Hematopoietic multipotent progenitor cell treated with erythropoietin and hydrocortisone succinate and interleukin-3 and kit ligand, for 8 days (in vitro differentiated cells): ENCODE results near the gene KCNQ4.

Source experiments
- DNase-seq: peaks from one replicate; pipeline ENCODE4 v3.0.0-alpha.2; 2015

The KCNQ4 gene

DNA sequence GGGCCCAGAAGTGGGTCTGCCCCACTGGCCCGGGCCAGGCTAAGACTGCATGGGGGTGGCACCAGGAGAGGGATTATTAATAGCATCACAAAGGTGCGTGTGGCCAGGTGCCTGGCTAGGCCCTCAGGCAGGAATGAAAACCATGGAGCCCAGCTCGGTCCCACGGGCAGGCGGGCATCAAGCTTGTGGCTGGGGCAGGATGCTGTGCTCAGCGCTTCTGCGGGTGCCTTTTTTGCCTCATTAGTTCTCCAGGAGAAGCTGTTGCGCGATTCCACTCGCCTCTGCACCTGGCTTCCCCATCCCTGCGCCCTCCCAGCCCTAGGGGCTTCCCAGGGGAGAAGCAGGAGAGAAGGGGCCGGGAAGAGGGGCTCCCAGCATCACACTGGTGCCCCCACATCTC lies 39.3 kb downstream of the KCNQ4 start:
- DNase-seq: no peak

DNA sequence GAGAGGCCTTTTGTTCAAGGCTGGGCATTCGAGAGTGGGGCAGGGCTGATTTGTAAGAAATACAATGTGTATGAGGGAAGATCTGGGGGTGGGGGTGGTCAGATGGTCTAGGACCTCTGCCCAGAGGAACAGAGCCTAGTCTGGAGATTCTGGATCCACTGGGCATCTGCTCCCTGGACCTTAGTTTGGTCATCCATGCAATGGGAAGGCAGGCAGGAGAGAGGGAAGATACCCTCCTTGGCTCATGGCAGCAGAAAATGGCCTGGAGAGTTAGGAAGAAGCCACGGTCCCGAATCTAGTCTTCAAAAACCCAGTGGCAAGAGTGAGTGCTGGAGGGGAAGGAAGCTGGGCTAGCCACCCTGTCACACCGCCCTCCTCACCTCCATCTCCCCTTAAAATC lies 39.8 kb downstream of the KCNQ4 start:
- no peak for DNase-seq

DNA sequence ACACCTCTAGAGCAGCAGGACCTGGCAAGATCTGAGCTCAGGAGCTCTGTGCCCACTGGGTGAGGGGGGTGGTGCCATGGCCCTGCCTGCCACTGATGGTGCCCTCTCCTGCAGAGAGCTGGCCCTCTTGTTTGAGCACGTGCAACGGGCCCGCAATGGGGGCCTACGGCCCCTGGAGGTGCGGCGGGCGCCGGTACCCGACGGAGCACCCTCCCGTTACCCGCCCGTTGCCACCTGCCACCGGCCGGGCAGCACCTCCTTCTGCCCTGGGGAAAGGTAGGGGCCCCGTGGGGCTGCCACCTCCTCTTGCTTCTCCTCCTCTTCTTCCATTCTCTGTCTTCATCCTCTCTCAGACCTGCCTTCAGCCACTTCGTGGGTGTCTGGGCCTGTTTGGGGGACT lies 40.4 kb downstream of the KCNQ4 start:
- no peak for DNase-seq

DNA sequence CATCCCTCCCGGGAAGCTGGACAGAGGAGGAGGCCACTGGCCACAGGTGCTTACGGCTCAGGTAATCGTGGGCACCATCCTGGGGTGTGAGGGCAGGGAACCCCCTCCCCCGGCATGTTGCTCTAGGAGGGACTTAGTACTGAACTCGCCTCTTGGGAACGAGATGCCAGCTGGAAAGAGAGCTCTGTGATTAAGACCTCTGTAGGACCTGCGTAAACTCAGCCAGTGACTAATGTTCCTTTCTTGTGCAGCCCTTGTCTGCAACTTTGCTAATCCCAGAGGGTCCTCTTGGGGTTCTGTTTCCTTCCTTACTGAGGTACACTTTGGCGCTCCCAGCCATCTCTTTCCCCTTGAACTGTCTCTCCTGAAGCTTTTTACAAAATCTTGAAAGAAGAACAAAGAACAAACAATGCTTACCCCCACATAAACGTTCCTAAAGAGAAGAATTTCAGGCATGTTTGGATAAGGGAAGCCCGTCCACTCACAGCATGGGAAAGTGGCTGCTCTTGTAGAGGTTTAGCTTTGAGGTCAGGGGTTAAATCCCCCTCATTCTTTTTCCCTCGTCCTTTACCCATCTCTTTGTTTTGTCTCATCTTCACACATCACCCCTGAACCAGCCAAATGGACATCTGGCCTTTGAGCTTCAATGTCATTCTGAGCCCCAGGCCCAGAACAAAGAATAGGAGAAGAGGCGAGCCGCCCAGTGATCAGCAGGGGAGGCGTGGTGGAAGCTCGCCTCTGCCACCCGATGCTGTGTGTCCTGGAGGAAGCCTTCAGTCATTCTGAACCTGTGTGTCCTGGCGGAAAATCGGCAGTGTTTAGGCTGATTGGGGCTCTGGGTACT lies 41.2 kb downstream of the KCNQ4 start:
- DNase-seq: no peak

DNA sequence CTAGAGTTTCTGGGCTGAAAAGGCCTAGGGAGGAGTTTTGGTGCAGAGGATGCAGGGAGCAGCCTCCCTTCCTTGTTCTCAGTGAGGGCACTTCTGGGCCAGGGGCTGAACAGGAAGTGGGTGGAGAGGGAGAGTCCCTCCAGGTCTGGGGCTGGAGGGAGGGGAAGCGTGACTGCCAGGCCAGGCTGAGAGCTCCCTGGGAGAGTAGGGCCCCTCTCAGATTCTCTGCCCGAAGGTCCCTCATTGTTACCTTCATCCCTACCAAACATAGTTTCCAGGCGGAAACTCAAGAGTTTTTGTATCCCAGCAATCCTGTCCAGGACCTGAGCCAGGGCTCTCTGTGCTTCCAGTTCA lies 41.8 kb downstream of the KCNQ4 start:
- no peak for DNase-seq

DNA sequence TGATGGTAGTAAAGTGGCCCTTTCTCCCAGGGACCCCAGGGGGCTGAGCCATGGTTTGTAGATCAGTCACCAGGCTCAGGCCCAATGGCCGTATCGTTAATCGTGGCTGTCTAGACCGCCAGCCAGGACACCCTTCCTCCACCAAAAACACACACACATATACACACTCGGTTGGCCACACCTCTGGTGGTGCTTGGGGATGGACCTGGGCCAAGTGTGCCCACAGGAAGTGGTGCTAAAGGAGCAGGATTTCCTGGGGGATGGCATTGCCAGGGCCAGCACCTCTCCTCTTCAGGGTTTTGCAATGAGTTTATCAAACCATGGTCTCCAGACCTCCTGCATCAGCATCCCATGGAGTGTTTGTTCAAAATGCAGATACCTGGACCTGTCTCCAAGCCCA lies 42.4 kb downstream of the KCNQ4 start:
- DNase-seq: peak; percentile 24

DNA sequence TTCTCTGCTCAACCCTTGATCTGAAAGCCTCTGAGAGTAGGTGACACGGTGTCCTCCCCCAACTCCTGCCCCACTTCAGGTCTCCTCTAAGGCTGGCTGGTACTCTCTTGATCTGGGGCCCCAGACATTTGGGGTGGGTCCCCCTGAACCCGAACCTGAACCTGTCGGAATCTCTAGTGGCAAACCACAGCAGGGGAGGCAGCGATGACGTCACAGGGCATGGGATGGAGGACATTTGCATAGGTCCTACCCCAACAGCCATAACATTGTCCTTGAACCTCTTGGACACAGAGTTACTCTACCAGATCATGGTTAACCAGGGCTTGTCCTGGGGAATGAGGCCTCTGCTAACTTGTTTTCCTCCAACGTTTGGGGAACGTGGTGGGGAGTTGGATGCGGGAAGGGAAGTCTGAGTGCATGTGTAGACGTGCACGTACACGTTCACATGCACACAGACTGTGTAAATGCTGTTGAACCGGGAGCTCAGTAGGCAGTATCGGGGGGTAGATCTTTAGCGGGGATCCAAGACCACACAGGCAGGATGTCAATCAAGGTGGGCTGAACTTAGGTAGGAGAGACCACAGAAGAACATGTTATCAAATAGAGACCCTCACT lies 46.2 kb downstream of the KCNQ4 start:
- no peak for DNase-seq

DNA sequence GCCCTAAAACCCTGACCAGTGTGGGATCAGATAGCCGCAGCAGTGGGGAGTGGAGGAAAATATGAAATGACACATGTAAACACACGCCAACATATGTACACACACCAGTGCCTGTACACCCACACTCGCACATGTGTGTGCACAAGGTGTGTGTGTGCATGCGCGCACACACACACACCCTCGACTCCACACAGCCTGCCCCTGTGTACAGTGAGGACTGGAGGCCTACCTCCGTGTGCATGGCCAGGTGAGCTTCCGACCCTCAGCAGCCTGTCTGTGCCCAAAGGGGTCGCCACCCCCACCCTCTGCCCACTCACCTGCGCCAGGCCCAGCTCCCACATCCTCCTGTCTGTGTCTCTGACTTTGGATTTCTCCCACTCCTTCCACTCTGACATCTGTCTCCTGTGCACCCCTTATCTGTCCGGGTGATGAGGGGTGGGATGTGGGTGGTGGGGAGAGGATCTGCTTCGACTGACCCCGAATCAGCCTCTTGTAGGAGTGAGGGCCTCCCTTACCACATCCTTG lies 46.9 kb downstream of the KCNQ4 start:
- no peak for DNase-seq

DNA sequence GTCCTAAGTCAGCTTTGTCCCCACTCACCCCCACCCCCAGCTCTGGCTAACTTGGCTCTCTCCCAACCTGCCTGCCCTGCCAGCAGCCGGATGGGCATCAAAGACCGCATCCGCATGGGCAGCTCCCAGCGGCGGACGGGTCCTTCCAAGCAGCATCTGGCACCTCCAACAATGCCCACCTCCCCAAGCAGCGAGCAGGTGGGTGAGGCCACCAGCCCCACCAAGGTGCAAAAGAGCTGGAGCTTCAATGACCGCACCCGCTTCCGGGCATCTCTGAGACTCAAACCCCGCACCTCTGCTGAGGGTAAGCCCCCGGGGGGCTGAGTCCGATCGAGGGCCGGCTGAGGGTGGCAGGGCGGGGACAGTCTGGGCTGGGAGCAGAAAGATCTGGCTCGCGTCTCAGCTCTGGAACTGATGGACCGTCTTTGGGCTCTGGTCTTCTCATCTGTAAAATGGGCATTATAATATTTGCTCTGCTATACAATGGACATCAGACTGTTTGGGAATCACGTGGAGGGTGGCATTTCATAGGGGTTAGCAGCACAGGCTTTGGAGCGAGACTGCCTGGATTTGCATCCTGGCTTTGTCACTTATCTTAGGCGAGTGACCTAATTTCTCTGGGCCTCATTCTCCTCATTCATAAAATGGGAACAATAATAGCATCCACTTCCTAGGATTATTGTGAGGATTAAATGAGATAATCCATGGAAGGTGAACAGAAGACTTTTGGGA lies 47.6 kb downstream of the KCNQ4 start:
- no peak for DNase-seq

DNA sequence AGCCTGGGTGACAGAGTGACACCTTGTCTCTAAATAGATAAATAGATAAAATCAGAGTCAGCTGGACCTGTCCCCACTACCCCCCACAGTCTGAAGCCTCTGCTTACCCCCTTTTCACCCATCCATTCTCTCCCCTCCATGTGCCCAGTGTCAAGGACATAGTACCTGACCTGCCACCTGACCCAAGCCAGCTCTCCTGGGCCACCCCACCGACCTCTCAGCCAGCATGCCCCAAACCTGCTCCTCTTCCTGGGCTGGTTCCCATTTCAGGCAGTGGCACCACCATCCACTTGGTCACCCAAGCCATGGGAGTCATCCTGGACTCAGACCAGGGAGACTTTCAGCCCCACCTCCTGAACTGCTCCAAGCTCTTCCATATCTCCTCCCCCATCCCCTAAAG lies 50.4 kb downstream of the KCNQ4 start:
- DNase-seq: no peak

DNA sequence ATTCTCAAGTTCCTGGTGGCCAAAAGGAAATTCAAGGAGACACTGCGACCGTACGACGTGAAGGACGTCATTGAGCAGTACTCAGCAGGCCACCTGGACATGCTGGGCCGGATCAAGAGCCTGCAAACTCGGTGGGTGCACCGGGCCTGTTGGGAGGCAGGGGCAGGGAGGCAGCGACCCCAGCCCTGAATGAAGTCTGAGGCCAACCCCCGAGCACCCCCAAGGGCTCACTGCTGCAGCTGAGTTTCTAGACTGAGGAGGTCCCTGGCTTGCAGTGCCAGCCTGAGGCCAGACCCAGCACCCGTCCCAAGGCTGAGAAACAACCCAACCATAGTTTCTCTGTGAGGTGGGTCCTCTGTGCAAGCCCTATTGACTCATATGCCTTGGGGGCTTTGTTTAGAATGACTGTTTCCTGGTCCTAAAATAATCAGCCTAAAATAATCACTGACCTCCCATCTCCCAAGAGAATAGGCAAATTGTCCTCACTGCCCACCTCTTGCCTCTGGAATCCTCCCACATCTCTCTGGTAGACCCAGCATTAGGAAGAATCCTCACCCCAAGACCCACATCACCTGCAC lies 51.5 kb downstream of the KCNQ4 start:
- DNase-seq: no peak

DNA sequence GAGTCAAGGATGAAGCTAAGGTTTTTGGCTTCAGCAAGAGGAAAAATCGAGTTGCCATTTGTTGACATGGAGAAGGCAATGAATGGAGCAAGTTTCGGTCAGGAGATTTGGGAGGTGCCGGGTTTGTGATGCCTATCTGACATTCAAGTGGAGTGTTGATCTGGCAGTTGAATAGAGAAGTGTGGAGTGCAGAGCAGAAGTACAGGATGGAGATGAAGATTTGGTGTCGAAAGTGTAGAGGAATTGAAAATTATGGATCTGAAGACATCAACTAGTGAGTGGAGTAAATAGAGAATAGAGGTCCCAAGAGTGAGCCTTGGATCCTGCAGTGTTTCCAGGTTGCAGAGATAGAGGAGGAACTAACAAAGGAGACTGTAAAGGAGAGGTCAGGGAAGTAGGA lies 52.7 kb downstream of the KCNQ4 start:
- no peak for DNase-seq

DNA sequence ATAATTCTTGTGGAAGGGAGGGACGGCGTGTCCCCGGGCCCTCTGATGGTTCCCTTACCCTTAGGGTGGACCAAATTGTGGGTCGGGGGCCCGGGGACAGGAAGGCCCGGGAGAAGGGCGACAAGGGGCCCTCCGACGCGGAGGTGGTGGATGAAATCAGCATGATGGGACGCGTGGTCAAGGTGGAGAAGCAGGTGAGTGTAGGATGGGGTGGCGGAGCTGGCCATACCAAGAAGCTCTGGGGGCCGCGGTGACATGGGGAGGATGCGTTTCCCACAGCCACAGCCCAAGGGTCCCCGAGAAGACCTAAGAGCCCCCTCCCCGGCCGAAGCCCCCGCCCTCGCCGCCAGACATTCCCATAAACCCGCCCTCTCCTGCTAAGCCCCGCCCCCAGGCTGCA lies 54.0 kb downstream of the KCNQ4 start:
- no peak for DNase-seq

DNA sequence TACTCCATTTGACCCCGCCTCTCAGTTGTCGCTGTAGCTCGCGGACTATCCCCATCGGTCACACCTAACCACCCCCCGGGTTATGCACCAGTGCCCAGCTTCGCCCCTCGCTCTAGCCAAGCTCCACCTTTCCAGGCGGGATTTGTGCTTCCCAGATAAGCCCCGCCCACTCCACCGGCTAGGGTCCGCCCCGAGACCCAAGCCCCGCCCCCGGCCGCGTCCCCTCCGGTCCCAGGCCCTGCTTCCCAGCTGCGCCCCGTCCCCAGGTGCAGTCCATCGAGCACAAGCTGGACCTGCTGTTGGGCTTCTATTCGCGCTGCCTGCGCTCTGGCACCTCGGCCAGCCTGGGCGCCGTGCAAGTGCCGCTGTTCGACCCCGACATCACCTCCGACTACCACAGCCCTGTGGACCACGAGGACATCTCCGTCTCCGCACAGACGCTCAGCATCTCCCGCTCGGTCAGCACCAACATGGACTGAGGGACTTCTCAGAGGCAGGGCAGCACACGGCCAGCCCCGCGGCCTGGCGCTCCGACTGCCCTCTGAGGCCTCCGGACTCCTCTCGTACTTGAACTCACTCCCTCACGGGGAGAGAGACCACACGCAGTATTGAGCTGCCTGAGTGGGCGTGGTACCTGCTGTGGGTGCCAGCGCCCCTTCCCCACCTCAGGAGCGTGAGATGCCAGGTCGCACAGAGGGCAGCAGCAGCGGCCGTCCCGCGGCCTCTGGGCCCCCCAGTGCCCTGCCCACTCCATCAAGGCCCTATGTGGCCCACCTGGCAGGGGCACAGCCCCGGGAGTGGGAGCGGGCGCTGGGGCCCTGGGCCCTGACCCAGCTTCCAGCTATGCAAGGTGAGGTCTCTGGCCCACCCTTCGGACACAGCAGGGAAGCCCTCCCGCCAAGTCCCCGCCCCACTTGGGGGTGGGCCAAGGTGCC lies 54.7 kb downstream of the KCNQ4 start:
- DNase-seq: no peak

DNA sequence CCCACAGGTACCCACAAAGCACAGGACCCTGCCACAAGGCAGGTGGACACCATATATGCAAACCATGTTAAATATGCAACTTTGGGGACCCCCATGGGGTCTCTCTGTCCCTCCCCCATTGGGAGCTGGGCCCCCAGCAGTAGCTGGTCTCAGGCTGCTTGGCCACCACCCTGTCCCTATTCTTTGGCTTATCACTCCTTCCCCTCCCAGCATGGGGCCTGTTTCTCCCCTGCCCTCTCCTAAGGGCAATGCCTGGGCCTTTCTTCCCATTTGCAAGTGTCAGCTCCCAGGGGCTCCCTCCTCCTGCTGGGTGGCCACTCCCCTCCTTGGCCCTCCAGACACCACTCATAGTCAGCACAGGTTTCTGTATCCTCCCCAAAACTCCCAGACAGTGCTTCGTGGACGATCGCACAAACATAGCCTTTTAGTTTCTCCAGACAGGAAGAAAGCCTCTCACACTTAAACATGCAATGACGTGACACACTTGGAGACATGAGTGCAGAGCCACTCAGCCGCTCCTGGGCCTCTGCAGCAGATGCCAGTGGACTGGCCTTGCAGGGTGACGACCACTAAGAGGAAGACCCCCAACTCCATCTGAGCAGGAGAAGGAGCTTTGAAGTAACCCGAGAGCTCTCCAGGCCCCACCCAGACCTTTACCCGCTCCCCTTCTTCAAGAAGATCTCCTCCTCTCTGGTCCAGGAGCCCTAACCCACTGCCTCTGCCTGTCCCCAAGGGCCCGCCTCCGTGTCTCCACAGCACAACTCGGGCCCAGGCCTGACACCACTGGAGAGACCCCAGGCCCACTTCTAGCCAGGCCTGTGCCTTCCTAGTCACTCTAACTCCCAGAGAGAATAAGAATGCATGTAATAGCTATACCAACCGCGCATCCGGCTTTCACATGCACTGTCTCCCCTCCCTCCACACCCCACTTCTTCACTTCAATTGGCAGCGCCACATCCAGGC lies 55.7 kb downstream of the KCNQ4 start:
- DNase-seq: no peak

DNA sequence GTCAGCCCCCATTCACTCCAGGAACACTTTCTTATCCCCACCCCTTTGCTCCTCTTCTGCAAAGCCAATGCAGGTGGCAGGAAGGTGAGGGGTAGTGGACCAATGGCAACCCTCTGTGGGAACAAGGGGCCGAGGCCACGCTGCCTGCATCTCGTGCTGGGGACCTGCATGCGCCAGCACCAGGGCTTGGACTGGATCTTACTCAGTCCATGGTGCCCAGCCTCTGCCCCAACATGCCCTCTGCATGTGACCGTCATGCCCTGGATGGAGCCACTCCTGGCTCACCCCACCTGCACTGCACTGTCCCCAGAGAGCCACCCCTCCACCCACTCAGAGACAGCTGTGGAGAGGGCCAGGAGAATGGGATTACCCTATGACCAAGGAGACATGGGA lies 56.4 kb downstream of the KCNQ4 start:
- DNase-seq: no peak

DNA sequence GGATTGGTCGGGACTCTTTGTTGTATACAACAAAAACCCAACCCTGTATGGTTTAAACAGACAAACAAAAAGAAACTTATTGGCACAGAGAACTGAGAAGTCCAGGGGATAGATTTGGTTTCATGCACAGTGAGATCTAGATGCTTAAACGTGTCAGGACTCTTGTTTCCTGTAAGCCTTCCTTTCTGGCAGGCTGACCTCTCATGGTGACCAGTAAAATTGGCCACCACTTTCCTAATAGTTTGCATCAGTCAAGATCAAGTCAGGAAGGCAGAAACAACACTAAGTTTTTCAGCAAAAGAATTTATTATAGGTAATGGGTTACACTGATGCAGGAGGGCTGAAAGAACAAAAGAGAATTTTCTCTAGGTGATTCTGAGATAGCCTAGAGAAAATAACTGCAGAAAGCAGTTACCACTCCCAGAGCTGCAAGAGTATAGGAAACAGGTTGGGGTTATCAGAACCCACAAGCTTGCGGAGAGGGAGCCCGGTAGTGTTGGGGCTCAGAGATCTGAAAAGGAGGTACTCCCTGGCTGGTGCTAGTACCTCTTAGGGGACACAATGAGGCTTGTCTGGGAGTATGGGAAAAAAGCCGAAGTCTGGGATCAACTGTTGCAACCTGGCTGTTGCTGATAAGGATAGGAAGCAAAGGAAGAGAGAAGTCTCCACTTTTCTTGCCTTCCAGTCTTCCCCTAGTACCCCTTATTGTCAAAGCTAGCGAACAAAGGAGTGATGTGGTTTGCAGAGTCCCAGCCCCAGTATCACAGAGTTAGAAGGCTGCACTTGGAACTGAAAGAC lies 57.1 kb downstream of the KCNQ4 start:
- peak; percentile 90 for DNase-seq

DNA sequence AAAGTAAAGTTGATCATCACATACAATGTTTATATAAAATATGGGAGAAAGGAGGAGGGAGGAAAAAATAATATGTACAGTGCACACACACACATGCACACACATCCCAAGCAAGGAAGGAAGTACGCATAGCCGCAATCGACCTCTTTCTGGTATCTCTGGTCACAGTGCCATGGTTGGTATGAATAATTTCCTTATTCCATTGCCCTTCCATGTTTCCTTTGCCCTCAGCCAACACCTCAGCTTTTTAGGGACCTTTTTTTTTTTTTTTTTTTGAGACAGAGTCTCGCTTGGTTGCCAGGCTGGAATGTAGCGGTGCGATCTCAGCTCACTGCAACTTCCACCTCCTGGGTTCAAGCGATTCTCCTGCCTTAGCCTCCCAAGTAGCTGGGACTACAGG lies 58.0 kb downstream of the KCNQ4 start:
- no peak for DNase-seq

DNA sequence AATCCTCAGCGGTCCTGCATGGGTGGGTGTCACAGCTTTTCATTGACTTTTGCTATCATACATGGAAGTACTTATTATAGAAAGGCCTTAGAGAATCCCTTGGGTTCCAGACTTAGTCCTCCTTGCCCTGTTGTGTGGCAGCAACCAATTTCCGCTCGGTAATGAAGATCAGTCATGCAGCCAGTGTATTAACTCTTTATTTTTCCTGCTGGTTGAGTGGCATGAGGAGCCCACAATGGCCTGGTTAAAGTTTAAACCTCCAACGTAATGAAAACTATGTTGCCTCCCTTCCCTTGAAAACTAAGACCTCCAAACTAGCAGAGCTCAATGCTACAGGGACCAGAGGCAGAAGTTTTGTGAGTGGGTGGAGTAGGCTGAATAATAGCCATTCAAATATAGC lies 58.6 kb downstream of the KCNQ4 start:
- DNase-seq: no peak

DNA sequence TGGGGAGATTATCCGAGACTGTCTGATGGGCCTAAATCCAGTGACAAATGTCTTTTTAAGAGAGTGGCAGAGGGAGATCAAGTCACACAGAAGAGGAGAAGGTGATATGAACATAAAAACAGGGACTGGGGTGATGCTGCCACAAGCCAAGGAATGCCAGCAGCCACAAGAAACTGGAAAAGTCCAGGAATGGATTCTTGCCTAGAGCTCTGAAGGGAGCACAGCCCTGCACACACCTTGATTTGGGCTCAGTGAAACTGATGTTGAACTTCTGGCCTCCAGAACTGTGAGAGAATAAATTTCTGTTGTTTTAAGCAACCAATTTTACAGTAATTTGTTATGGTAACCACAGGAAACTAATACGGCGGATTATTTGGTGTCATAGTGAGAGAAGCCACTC lies 59.1 kb downstream of the KCNQ4 start:
- no peak for DNase-seq
